HCT116 (cell line): ENCODE measurements around the gene DDR1. TPM values are rescaled to one million over a fixed set of nuclear protein-coding genes. Genes with fewer than 3 reads are reported as not detected.

Experiments used
- ATAC-seq: fragments of 200-7000 bp; cut with Tn5 transposase; 2 replicates; pipeline ENCODE4 v1.9.1; 2020; ENCODE audit warnings: mild to moderate bottlenecking, moderate library complexity
- BruUV-seq: library from RNA; stranded (reverse); fragments of 400-500 nt; replicated peaks from 2 replicates; lab custom pipeline; 2021; lab: Mats Ljungman, UMichigan
- CTCF ChIA-PET: fragments of 300-600 bp; sonication (Branson Sonifier 250); formaldehyde crosslinking; loops from one replicate; lab custom pipeline; 2021; ENCODE audit warnings: antibody characterized with exemption; lab: Charles Lee
- POLR2A ChIA-PET: fragments of 300-600, 350-600 bp; sonication (Branson Sonifier 250); formaldehyde crosslinking; loops from one replicate; lab custom pipeline; 2021; ENCODE audit warnings: antibody characterized with exemption; lab: Charles Lee
- RAD21 ChIA-PET, 2 experiments: fragments of 300-600 bp; sonication (Branson Sonifier 250); formaldehyde crosslinking; loops; one replicate each; lab custom pipeline; 2023; ENCODE audit warnings: low total read pairs in 2 of 2; ENCODE audit not compliant: uncharacterized antibody in 2 of 2, unreplicated experiment in 2 of 2, low non-redundant PET in 1 of 2; lab: Charles Lee
- DNase-seq: peaks from one replicate; pipeline ENCODE4 v3.0.0-alpha.2; 2010; ENCODE audit warnings: low read depth, low spot score
- H2AFZ ChIP-seq: fragments of 200-600 bp; shearing (Covaris generic), sonication (generic); 2 replicates; pipeline ENCODE4 v1.6.1; 2017; ENCODE audit warnings: low read depth, mixed run types, mixed read lengths, antibody characterized with exemption, low read length; ENCODE audit not compliant: poor library complexity, severe bottlenecking
- H3K27ac ChIP-seq: 2 replicates; pipeline ENCODE4 v1.5.1; 2012; ENCODE audit warnings: low read depth, low read length
- H3K27me3 ChIP-seq: fragments of 200-600 bp; sonication (generic); 2 replicates; pipeline ENCODE4 v1.6.1; 2016; ENCODE audit warnings: mixed run types, low read length, mixed read lengths; ENCODE audit not compliant: insufficient read depth
- H3K36me3 ChIP-seq, 2 experiments: fragments of 200-500 bp in 1 of 2; fragments of 200-600 bp in 1 of 2; sonication (Bioruptor generic) in 1 of 2; sonication (generic) in 1 of 2; 2 replicates each; pipeline versions ENCODE4 v1.5.1 to v1.6.1; 2014 to 2016; ENCODE audit warnings: low read length in 2 of 2, inconsistent platforms in 1 of 2, mixed read lengths in 1 of 2, mixed run types in 1 of 2; ENCODE audit not compliant: insufficient read depth in 2 of 2, control insufficient read depth in 1 of 2
- H3K4me1 ChIP-seq, 2 experiments: fragments of 200-600 bp in 1 of 2; sonication (generic) in 1 of 2; 2 replicates each; pipeline versions ENCODE4 v1.5.1 to v1.6.1; 2012 to 2017; ENCODE audit warnings: low read length in 2 of 2, inconsistent platforms in 1 of 2, mild to moderate bottlenecking in 1 of 2, mixed read lengths in 1 of 2, mixed run types in 1 of 2, moderate library complexity in 1 of 2; ENCODE audit not compliant: insufficient read depth in 2 of 2, control insufficient read depth in 1 of 2
- H3K4me2 ChIP-seq: fragments of 200-600 bp; sonication (generic); 2 replicates; pipeline ENCODE4 v1.6.1; 2017; ENCODE audit warnings: mixed run types, low read length, mixed read lengths
- H3K4me3 ChIP-seq, 2 experiments: fragments of 200-600 bp in 1 of 2; sonication (generic) in 1 of 2; replicated peaks in 1 of 2; 2 replicates each; pipeline ENCODE4 v1.5.1; 2011 to 2016; ENCODE audit warnings: low read length in 2 of 2, control low read depth in 1 of 2, low read depth in 1 of 2, mild to moderate bottlenecking in 1 of 2, mixed read lengths in 1 of 2, mixed run types in 1 of 2
- H3K79me2 ChIP-seq: fragments of 200-600 bp; sonication (generic); 2 replicates; pipeline ENCODE4 v1.6.1; 2017; ENCODE audit warnings: mild to moderate bottlenecking, mixed run types, low read length, moderate library complexity, mixed read lengths; ENCODE audit not compliant: insufficient read depth
- H3K9ac ChIP-seq: fragments of 200-600 bp; sonication (generic); 2 replicates; pipeline ENCODE4 v1.6.1; 2016; ENCODE audit warnings: low read length, mixed read lengths
- H3K9me2 ChIP-seq: fragments of 200-600 bp; sonication (generic), shearing (Covaris generic); 2 replicates; pipeline ENCODE4 v1.6.1; 2017; ENCODE audit warnings: mixed run types, mild to moderate bottlenecking, moderate library complexity; ENCODE audit not compliant: insufficient read depth
- H3K9me3 ChIP-seq, 2 experiments: fragments of 200-500 bp in 1 of 2; fragments of 200-600 bp in 1 of 2; sonication (Bioruptor generic) in 1 of 2; sonication (generic) in 1 of 2; 2 replicates each; pipeline ENCODE4 v1.6.1; 2014 to 2017; ENCODE audit warnings: low read length in 2 of 2, mixed read lengths in 2 of 2, inconsistent platforms in 1 of 2, low read depth in 1 of 2, mild to moderate bottlenecking in 1 of 2, mixed run types in 1 of 2, moderate library complexity in 1 of 2; ENCODE audit not compliant: control insufficient read depth in 1 of 2, insufficient read depth in 1 of 2
- H4K20me1 ChIP-seq: fragments of 200-600 bp; sonication (generic), shearing (Covaris generic); 2 replicates; pipeline ENCODE4 v1.6.1; 2017; ENCODE audit warnings: mixed run types, mild to moderate bottlenecking, moderate library complexity; ENCODE audit not compliant: insufficient read depth
- CBX3 ChIP-seq: IDR thresholded peaks from 2 replicates; pipeline ENCODE4 v1.6.1; 2012; ENCODE audit warnings: low read depth
- EGR1 ChIP-seq: IDR thresholded peaks from 2 replicates; pipeline ENCODE4 v1.6.1; 2012; ENCODE audit warnings: low read depth
- ELF1 ChIP-seq: IDR thresholded peaks from 2 replicates; pipeline ENCODE4 v1.6.1; 2012; ENCODE audit warnings: low read depth, borderline replicate concordance
- EZH2phosphoT487 ChIP-seq: fragments of 200-600 bp; IDR thresholded peaks from 2 replicates; pipeline ENCODE4 v1.6.1; 2018; ENCODE audit warnings: antibody characterized with exemption, borderline replicate concordance
- JUND ChIP-seq: IDR thresholded peaks from 2 replicates; pipeline ENCODE4 v1.6.1; 2012
- POLR2AphosphoS5 ChIP-seq: IDR thresholded peaks from 2 replicates; pipeline ENCODE4 v1.6.1; 2011; ENCODE audit warnings: mild to moderate bottlenecking, low read depth, low read length, moderate library complexity
- RAD21 ChIP-seq: IDR thresholded peaks from 2 replicates; pipeline ENCODE4 v1.6.1; 2012; ENCODE audit warnings: low read depth, mild to moderate bottlenecking
- intact Hi-C: fragments of 100-400 bp; cut with micrococcal nuclease; formaldehyde crosslinking; loops from 2 replicates; pipeline ENCODE4 v1.10.0; 2022
- total RNA-seq: library from RNA; stranded (reverse); gene quantifications from one replicate; pipeline ENCODE4 v1.2.1, GENCODE V29; 2021; ENCODE audit not compliant: unreplicated experiment
- TF ChIP-seq, protein P1 (sequence below), 3 experiments: fragments of 200-600 bp in 1 of 3; sonication (generic) in 1 of 3; IDR thresholded peaks in 2 of 3; conservative IDR thresholded peaks in 1 of 3; 2 replicates each; pipeline ENCODE4 v1.5.1; 2012 to 2017; ENCODE audit warnings: low read depth in 2 of 3, low read length in 2 of 3, antibody characterized with exemption in 1 of 3, borderline replicate concordance in 1 of 3, control low read depth in 1 of 3, mild to moderate bottlenecking in 1 of 3, mixed read lengths in 1 of 3, mixed run types in 1 of 3, moderate library complexity in 1 of 3; ENCODE audit not compliant: insufficient read depth in 1 of 3

DDR1 gene
- total RNA-seq, 1 experiment from 2014 or later, result 211 TPM

DNA sequence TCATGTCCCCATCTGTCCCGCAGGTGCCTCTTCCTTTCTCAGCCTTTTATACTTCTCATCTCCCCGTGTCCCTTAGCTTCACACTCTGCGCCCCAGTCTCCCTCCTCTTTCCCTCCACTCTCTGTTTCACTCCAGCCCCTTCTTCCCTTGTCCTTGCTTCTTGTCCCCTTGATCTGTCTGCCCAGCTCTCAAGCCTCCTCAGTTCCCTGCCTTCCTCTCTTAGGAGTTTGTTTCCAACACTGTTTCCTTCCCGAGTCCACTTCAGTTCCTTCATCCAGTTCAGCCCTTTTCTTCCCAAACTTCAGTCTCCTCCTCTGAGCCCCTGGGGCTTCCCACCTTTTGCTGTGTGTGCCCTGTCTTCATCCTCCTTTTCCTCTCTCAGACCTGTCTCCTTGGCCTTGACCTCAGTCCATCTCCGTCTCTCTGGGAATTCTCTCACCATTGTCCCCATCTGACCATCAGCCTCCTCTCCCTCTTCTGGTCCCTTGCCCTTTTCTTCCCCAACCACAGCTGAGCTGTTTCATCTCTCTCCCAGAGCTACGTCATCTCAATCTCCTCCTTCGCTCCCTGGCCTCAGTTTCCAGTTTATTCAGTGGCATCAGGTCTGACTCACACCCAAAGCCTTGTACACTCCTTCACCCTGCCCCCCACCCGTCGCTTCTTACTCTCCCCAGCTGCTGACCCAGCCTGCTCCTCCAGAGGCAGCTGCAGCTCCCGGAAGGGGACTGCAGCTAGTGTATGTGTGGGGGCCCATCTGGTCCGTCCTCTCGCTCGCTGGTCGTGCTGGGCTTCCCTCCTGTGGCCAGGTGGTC is 2.7 kb upstream of the DDR1 start:
- TF ChIP-seq, protein P1, sequence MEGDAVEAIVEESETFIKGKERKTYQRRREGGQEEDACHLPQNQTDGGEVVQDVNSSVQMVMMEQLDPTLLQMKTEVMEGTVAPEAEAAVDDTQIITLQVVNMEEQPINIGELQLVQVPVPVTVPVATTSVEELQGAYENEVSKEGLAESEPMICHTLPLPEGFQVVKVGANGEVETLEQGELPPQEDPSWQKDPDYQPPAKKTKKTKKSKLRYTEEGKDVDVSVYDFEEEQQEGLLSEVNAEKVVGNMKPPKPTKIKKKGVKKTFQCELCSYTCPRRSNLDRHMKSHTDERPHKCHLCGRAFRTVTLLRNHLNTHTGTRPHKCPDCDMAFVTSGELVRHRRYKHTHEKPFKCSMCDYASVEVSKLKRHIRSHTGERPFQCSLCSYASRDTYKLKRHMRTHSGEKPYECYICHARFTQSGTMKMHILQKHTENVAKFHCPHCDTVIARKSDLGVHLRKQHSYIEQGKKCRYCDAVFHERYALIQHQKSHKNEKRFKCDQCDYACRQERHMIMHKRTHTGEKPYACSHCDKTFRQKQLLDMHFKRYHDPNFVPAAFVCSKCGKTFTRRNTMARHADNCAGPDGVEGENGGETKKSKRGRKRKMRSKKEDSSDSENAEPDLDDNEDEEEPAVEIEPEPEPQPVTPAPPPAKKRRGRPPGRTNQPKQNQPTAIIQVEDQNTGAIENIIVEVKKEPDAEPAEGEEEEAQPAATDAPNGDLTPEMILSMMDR (IDR thresholded peaks at IDR 0.05 in 2 of 3, conservative IDR thresholded peaks at IDR 0.05 in 1 of 3; ENCODE audit: borderline replicate concordance in 1 of 3, insufficient read depth in 1 of 3, low read depth in 2 of 3, low read length in 2 of 3), result no peak
- TF ChIP-seq EGR1 (no peak), JUND (no peak), CBX3 (no peak), RAD21 (no peak), ELF1 (no peak), POLR2AphosphoS5 (no peak), EZH2phosphoT487 (no peak)
- Histone ChIP-seq H3K4me1 (peaks cover 44 to 65% of the 10 kb centered on the region in 2 experiments), H3K9me2 (no peaks in the 10 kb centered on the region), H3K27me3 (no peaks in the 10 kb centered on the region), H3K4me2 (peak overlapping the region; percentile 99), H3K4me3 (no peak overlapping the region), H3K79me2 (peaks cover 36% of the 10 kb centered on the region), H2AFZ (no peak overlapping the region), H4K20me1 (no peaks in the 10 kb centered on the region), H3K9me3 (no peaks in the 10 kb centered on the region), H3K9ac (peak overlapping the region; percentile 92), H3K27ac (peak overlapping the region; percentile 99; the same call in 1 of the 2 replicates), H3K36me3 (no peaks in the 10 kb centered on the region)
- no TSS peak for BruUV-seq
- ChIA-PET RAD21 (interaction anchor here in 1 of 2 experiments (0.8 to 1.1 kb wide), 2 partner anchors 32 to 53 kb away, joined by 3 read pairs; partner anchors contain the start of gene VARS2), CTCF (interaction anchor here (1.2 to 3.1 kb wide), 3 partner anchors 163 to 206 kb away, joined by 3 to 16 read pairs (median 3); no protein-coding TSS in a partner anchor), POLR2A (interaction anchor here (0.6 to 1.6 kb wide), 5 partner anchors 8 to 137 kb away, joined by 3 to 9 read pairs (median 4); partner anchors contain the start of gene IER3)
- intact Hi-C loops, result no loop called here
- DNase-seq (no peak), ATAC-seq (no peak)
